Choroid plexus epithelial cell (primary cell): ENCODE results near the gene IL11RA.

ENCODE experiments used
- DNase-seq: peaks from one replicate; pipeline ENCODE4 v3.0.0-alpha.2; 2010; ENCODE audit warnings: low read depth
- H3K4me3 ChIP-seq: 2 replicates; pipeline ENCODE4 v1.5.1; 2011; ENCODE audit warnings: low read depth, mild to moderate bottlenecking, control low read depth, low read length, moderate library complexity
- CTCF ChIP-seq: conservative IDR thresholded peaks from 2 replicates; pipeline ENCODE4 v1.5.1; 2011; ENCODE audit warnings: low read depth, mild to moderate bottlenecking, control low read depth, inconsistent platforms, low read length, moderate library complexity

Gene IL11RA

GRCh38 chr9:34674440-34674839 is 22.5 kb downstream of the IL11RA start:
- no peak for DNase-seq
- H3K4me3 ChIP-seq, result no peak overlapping the region
- no peak for TF ChIP-seq CTCF

- peak; percentile 83 for DNase-seq
- peak; percentile 94 for TF ChIP-seq CTCF
Measured at GRCh38 chr9:34675048-34675714, 23.2 kb downstream of the IL11RA start.

GRCh38 chr9:34675869-34676268 is 23.9 kb downstream of the IL11RA start:
- H3K4me3 ChIP-seq, result no peak overlapping the region
- no peak for DNase-seq
- TF ChIP-seq CTCF, result no peak

More at GRCh38 chr9:34675048-34675714, 23.2 kb downstream of the IL11RA start:
- H3K4me3 ChIP-seq, result no peak overlapping the region

GRCh38 chr9:34684145-34684544 is 32.2 kb downstream of the IL11RA start:
- DNase-seq, result no peak
- no peak overlapping the region for H3K4me3 ChIP-seq
- no peak for TF ChIP-seq CTCF

- no peak for TF ChIP-seq CTCF
Measured at GRCh38 chr9:34684816-34685215, 32.8 kb downstream of the IL11RA start.

GRCh38 chr9:34685591-34685990 is 33.6 kb downstream of the IL11RA start:
- TF ChIP-seq CTCF, result no peak
- H3K4me3 ChIP-seq, result no peak overlapping the region
- no peak for DNase-seq

More at GRCh38 chr9:34684816-34685215, 32.8 kb downstream of the IL11RA start:
- no peak for DNase-seq
- H3K4me3 ChIP-seq, result no peak overlapping the region

GRCh38 chr9:34686231-34686630 is 34.2 kb downstream of the IL11RA start:
- no peak for TF ChIP-seq CTCF
- no peak overlapping the region for H3K4me3 ChIP-seq

More at GRCh38 chr9:34686231-34686630, 34.2 kb downstream of the IL11RA start:
- no peak for DNase-seq
